Endothelial cell of umbilical vein (primary cell): ENCODE results near the gene C10orf53. TPM values are rescaled to one million over a fixed set of nuclear protein-coding genes. Genes with fewer than 3 reads are reported as not detected.
A peak's percentile ranks its signal among the peaks of the same experiment; 100 is the strongest.

Experiments
- BruUV-seq: library from RNA; stranded (reverse); fragments of 400-500 nt; replicated peaks from 2 replicates; lab custom pipeline; 2021; lab: Mats Ljungman, UMichigan
- CTCF ChIA-PET: fragments of 300-600, 350-600 bp; sonication (Branson Sonifier 250); formaldehyde crosslinking; loops from one replicate; lab custom pipeline; 2021; ENCODE audit warnings: antibody characterized with exemption, inconsistent platforms; lab: Charles Lee
- POLR2A ChIA-PET: fragments of 300-600, 350-600 bp; sonication (Branson Sonifier 250); formaldehyde crosslinking; loops from one replicate; lab custom pipeline; 2021; ENCODE audit warnings: antibody characterized with exemption, inconsistent platforms; lab: Charles Lee
- DNase-seq: peaks from one replicate; pipeline ENCODE4 v3.0.0-alpha.2; 2011; ENCODE audit warnings: low read depth, low spot score
- FAIRE-seq: peaks from 2 replicates; lab custom pipeline; 2011; peaks lifted over from hg19 to GRCh38; lab: Jason Lieb, UNC
- H2AFZ ChIP-seq: 2 replicates; pipeline ENCODE4 v1.6.0; 2012; ENCODE audit warnings: low read depth, low read length, control low read depth, inconsistent platforms
- H3K27ac ChIP-seq: 2 replicates; pipeline ENCODE4 v1.5.1; 2011; ENCODE audit warnings: low read depth, mild to moderate bottlenecking, control low read depth, low read length, moderate library complexity; ENCODE audit not compliant: insufficient read depth
- H3K27me3 ChIP-seq, 2 experiments: 2 replicates each; pipeline versions ENCODE4 v1.6.0 to v1.6.1; 2011; ENCODE audit warnings: low read length in 2 of 2, mixed read lengths in 1 of 2; ENCODE audit not compliant: control insufficient read depth in 2 of 2, insufficient read depth in 2 of 2
- H3K36me3 ChIP-seq, 2 experiments: 2 replicates in 1 of 2; 3 replicates in 1 of 2; pipeline ENCODE4 v1.5.1; 2011; ENCODE audit warnings: low read length in 2 of 2, mild to moderate bottlenecking in 1 of 2, moderate library complexity in 1 of 2; ENCODE audit not compliant: control insufficient read depth in 2 of 2, insufficient read depth in 2 of 2; ENCODE audit errors: extremely low read depth in 1 of 2
- H3K4me1 ChIP-seq: 3 replicates; pipeline ENCODE4 v1.5.1; 2011; ENCODE audit warnings: mild to moderate bottlenecking, low read length; ENCODE audit not compliant: control insufficient read depth, insufficient read depth; ENCODE audit errors: extremely low read depth
- H3K4me2 ChIP-seq: 2 replicates; pipeline ENCODE4 v1.6.1; 2011; ENCODE audit warnings: low read length, control low read depth, mixed read lengths; ENCODE audit not compliant: insufficient read depth
- H3K4me3 ChIP-seq, 3 experiments: fragments of 200-600 bp in 1 of 3; sonication (generic), shearing (Covaris generic) in 1 of 3; replicated peaks in 1 of 3; 2 replicates each; pipeline ENCODE4 v1.5.1; 2011 to 2016; ENCODE audit warnings: control low read depth in 3 of 3, low read length in 3 of 3, mild to moderate bottlenecking in 2 of 3, inconsistent platforms in 1 of 3, low read depth in 1 of 3, moderate library complexity in 1 of 3; ENCODE audit not compliant: insufficient read depth in 1 of 3
- H3K79me2 ChIP-seq: 2 replicates; pipeline ENCODE4 v1.6.0; 2012; ENCODE audit warnings: low read length, inconsistent platforms; ENCODE audit not compliant: control insufficient read depth, insufficient read depth
- H3K9ac ChIP-seq: replicated peaks from 2 replicates; pipeline ENCODE3; 2011; ENCODE audit warnings: low read length, control low read depth; ENCODE audit not compliant: insufficient read depth; ENCODE audit errors: extremely low read depth
- H3K9me1 ChIP-seq: replicated peaks from 3 replicates; pipeline ENCODE4 v1.6.0; 2011; ENCODE audit warnings: mild to moderate bottlenecking, low read length; ENCODE audit not compliant: control insufficient read depth, insufficient read depth; ENCODE audit errors: extremely low read depth
- H3K9me3 ChIP-seq: replicated peaks from 2 replicates; pipeline ENCODE4 v1.5.1; 2012; ENCODE audit warnings: low read length, inconsistent platforms; ENCODE audit not compliant: control insufficient read depth, insufficient read depth
- H4K20me1 ChIP-seq: replicated peaks from 2 replicates; pipeline ENCODE3; 2011; ENCODE audit warnings: mild to moderate bottlenecking, low read length; ENCODE audit not compliant: control insufficient read depth, insufficient read depth; ENCODE audit errors: extremely low read depth
- CTCF ChIP-seq, 2 donors: IDR thresholded peaks; 1 replicate in 1 of 2; 2 replicates in 1 of 2; pipeline ENCODE4 v1.5.1; 2011; ENCODE audit warnings: low read length in 2 of 2, mild to moderate bottlenecking in 2 of 2, moderate library complexity in 2 of 2, control low read depth in 1 of 2, inconsistent platforms in 1 of 2, low read depth in 1 of 2; ENCODE audit not compliant: insufficient read depth in 1 of 2; ENCODE audit errors: extremely low read depth in 1 of 2
- EZH2 ChIP-seq: IDR thresholded peaks from 2 replicates; pipeline ENCODE4 v1.6.1; 2012; ENCODE audit warnings: borderline replicate concordance, low read depth, mild to moderate bottlenecking, moderate library complexity, low read length, inconsistent platforms; ENCODE audit not compliant: severe bottlenecking
- GATA2 ChIP-seq: IDR thresholded peaks from 2 replicates; pipeline ENCODE4 v1.7.0; 2011; ENCODE audit warnings: low read depth, mild to moderate bottlenecking, moderate library complexity, mixed read lengths, low read length; ENCODE audit not compliant: insufficient read length, insufficient read depth
- JUN ChIP-seq: IDR thresholded peaks from 2 replicates; pipeline ENCODE4 v1.6.1; 2011; ENCODE audit warnings: borderline replicate concordance, low read depth; ENCODE audit not compliant: insufficient read length, insufficient read depth
- MAX ChIP-seq: IDR thresholded peaks from 2 replicates; pipeline ENCODE4 v1.6.1; 2011; ENCODE audit not compliant: insufficient read depth, insufficient read length
- MYC ChIP-seq: IDR thresholded peaks from one replicate; pipeline ENCODE4 v1.6.1; 2011; ENCODE audit warnings: mild to moderate bottlenecking, low read depth, low read length
- POLR2A ChIP-seq: IDR thresholded peaks from 2 replicates; pipeline ENCODE4 v1.6.1; 2012; ENCODE audit warnings: low read depth, mild to moderate bottlenecking, control low read depth, low read length
- POLR2AphosphoS5 ChIP-seq: IDR thresholded peaks from 2 replicates; pipeline ENCODE4 v1.6.1; 2012; ENCODE audit warnings: low read depth, mild to moderate bottlenecking, control low read depth, low read length, moderate library complexity; ENCODE audit not compliant: insufficient read depth
- dilution Hi-C: fragments of 300-500 bp; cut with MboI; formaldehyde crosslinking; loops from one replicate; pipeline ENCODE4 v1.15.0; 2019; ENCODE audit warnings: low sequenced_read_pairs; ENCODE audit not compliant: extremely low pct_ligation_motif_present
- intact Hi-C: fragments of 100-400 bp; cut with micrococcal nuclease; formaldehyde crosslinking; loops from one replicate; pipeline ENCODE4 v1.10.0; 2022
- polyA plus RNA-seq, 4 experiments: library from polyadenylated mRNA; depleted of rRNA in 3 of 4; stranded (reverse) in 3 of 4; unstranded in 1 of 4; fragments of >200 nt; gene quantifications; 2 replicates each; pipeline versions ENCODE4 v1.2.1 to v1.2.3, GENCODE V29; 2011 to 2012; ENCODE audit warnings: missing spikeins in 1 of 4
- total RNA-seq: library from RNA; stranded (reverse); gene quantifications from 2 replicates; pipeline ENCODE4 v1.2.3, GENCODE V29; 2021

Gene C10orf53
- total and polyA plus RNA-seq, 2 donors (not counting 3 experiments of a cell fraction or from before 2014, with no cell fraction given), result not detected

- TF ChIP-seq MAX, result no peak
- TF ChIP-seq EZH2, result peak; percentile 72
- Histone ChIP-seq H3K4me2 (no peak overlapping the region), H3K4me3 (no peak overlapping the region), H3K9ac (no peak overlapping the region), H3K36me3 (no peaks in the 10 kb centered on the region), H2AFZ (no peak overlapping the region), H4K20me1 (no peaks in the 10 kb centered on the region), H3K9me1 (no peaks in the 10 kb centered on the region), H3K27ac (no peak overlapping the region), H3K9me3 (no peaks in the 10 kb centered on the region), H3K79me2 (no peaks in the 10 kb centered on the region), H3K27me3 (peaks cover 34 to 59% of the 10 kb centered on the region in 2 experiments), H3K4me1 (no peaks in the 10 kb centered on the region)
- POLR2A ChIA-PET, result no interaction called here
- no TSS peak for BruUV-seq
- DNase-seq (no peak), FAIRE-seq (no peak)
- dilution Hi-C loops, result no loop called here
- CTCF ChIA-PET, result no interaction called here
- intact Hi-C loops, result no loop called here
Measured at GRCh38 chr10:49690698-49691356, 11.4 kb downstream of the C10orf53 start.

DNA sequence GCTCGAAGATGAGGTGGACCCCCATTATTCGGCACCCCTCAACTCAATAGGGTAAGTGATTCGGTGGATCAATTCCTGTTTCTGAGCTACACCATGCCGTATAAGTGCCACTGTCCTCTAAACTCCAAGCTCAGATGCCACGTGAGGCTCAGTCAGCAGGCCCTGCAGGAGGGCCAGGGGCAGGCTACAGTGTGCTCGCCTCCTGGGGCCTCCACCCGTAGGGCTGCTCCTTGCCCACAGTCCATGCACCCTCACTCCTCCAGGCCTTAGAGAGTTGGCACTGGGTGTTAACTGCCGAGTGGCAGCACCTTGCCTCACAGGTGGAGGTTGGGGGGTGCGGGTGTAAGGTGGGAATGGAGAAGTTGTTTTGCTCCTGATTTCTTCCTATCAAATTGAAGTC lies 12.1 kb downstream of the C10orf53 start:
- no peaks in the 10 kb centered on the region for H3K79me2 ChIP-seq
- H3K36me3 ChIP-seq, result no peaks in the 10 kb centered on the region
- no peaks in the 10 kb centered on the region for H3K4me1 ChIP-seq
- no TSS peak for BruUV-seq
- intact Hi-C loops, result no loop called here
- POLR2A ChIA-PET, result no interaction called here
- no peaks in the 10 kb centered on the region for H3K9me3 ChIP-seq
- dilution Hi-C loops, result no loop called here
- DNase-seq (no peak), FAIRE-seq (no peak)
- no peak overlapping the region for H3K4me2 ChIP-seq
- CTCF ChIA-PET, result no interaction called here
- no peak overlapping the region for H3K9ac ChIP-seq
- H3K9me1 ChIP-seq, result no peaks in the 10 kb centered on the region
- TF ChIP-seq MYC (no peak), MAX (no peak), EZH2 (no peak), JUN (no peak), POLR2A (no peak), POLR2AphosphoS5 (no peak), CTCF (IDR thresholded peaks at IDR 0.05; ENCODE audit: extremely low read depth in 1 of 2, insufficient read depth in 1 of 2, low read depth in 1 of 2, low read length in 2 of 2) (no peak), GATA2 (no peak)
- H2AFZ ChIP-seq, result no peak overlapping the region
- H3K27ac ChIP-seq, result no peak overlapping the region
- no peaks in the 10 kb centered on the region for H4K20me1 ChIP-seq
- H3K27me3 ChIP-seq, result peaks cover 34 to 62% of the 10 kb centered on the region in 2 experiments
- no peak overlapping the region for H3K4me3 ChIP-seq
